Spleen (tissue), 11 donors: ENCODE data around the gene HIGD2A. TPM values are rescaled to one million over a fixed set of nuclear protein-coding genes. Genes with fewer than 3 reads are reported as not detected.

Experiments
- DNase-seq: peaks from one replicate; pipeline ENCODE4 v3.0.0-alpha.2; 2020
- H3K27ac ChIP-seq, 8 donors: fragments of 200-600 bp; sonication (generic) in 7 of 8; 1 replicate in 4 of 8; 2 replicates in 4 of 8; pipeline versions ENCODE4 v1.5.0 to v1.8.0; 2016 to 2021; ENCODE audit warnings: inconsistent platforms in 4 of 8, mild to moderate bottlenecking in 4 of 8, moderate library complexity in 1 of 8
- H3K27me3 ChIP-seq, 7 donors: fragments of 200-600 bp; sonication (generic) in 6 of 7; replicated peaks in 1 of 7; 1 replicate in 4 of 7; 2 replicates in 3 of 7; pipeline versions ENCODE4 v1.5.0 to v1.8.0; 2016 to 2021; ENCODE audit warnings: inconsistent platforms in 3 of 7, mild to moderate bottlenecking in 1 of 7
- H3K36me3 ChIP-seq, 6 donors: fragments of 200-600 bp; sonication (generic) in 5 of 6; 1 replicate in 4 of 6; 2 replicates in 2 of 6; pipeline versions ENCODE4 v1.5.0 to v1.8.0; 2016 to 2021; ENCODE audit warnings: inconsistent platforms in 2 of 6
- H3K4me1 ChIP-seq, 6 donors: fragments of 200-600 bp; sonication (generic) in 5 of 6; 1 replicate in 3 of 6; 2 replicates in 3 of 6; pipeline versions ENCODE4 v1.5.0 to v1.8.0; 2016 to 2021; ENCODE audit warnings: inconsistent platforms in 3 of 6
- H3K4me3 ChIP-seq, 8 donors: fragments of 200-600 bp; sonication (generic) in 7 of 8; 1 replicate in 4 of 8; 2 replicates in 4 of 8; pipeline versions ENCODE4 v1.5.0 to v1.8.0; 2016 to 2021; ENCODE audit warnings: inconsistent platforms in 4 of 8, mild to moderate bottlenecking in 4 of 8, moderate library complexity in 2 of 8
- H3K9me3 ChIP-seq, 8 donors: fragments of 200-600 bp; sonication (generic) in 7 of 8; 1 replicate in 4 of 8; 2 replicates in 4 of 8; pipeline versions ENCODE4 v1.5.0 to v1.8.0; 2016 to 2021; ENCODE audit warnings: inconsistent platforms in 4 of 8
- POLR2A ChIP-seq, 3 donors: fragments of 450-650 bp; IDR thresholded peaks; one replicate each; pipeline ENCODE4 v1.5.1; 2017; ENCODE audit warnings: antibody characterized with exemption in 3 of 3, mild to moderate bottlenecking in 1 of 3
- POLR2AphosphoS5 ChIP-seq, 3 donors: sonication (generic); formaldehyde crosslinking; IDR thresholded peaks; one replicate each; pipeline ENCODE4 v1.5.1; 2017; ENCODE audit warnings: antibody characterized with exemption in 3 of 3
- WGBS, 5 donors: extraction: QIAGEN DNeasy Blood & Tissue Kit in 3 of 5; methylation state at CpG; one replicate each; pipeline versions ENCODE4 v1.1.5 to v1.1.7; 2013 to 2018; 5-methylcytosine and 5-hydroxymethylcytosine counted together
- intact Hi-C: fragments of 100-400 bp; cut with DNase I; formaldehyde crosslinking; loops from one replicate; pipeline ENCODE4 v1.15.0; 2023; ENCODE audit warnings: low total_unique reads
- polyA plus RNA-seq, 3 donors: library from polyadenylated mRNA; stranded (reverse); fragments of 200-250 nt; gene quantifications; one replicate each; pipeline ENCODE4 v1.2.1, GENCODE V29; 2013
- total RNA-seq, 7 donors: library from RNA; depleted of rRNA in 3 of 7; stranded (reverse); fragments of >200 nt in 3 of 7; fragmentation: NEBNext Ultra II Directional in 4 of 7; extraction: Animal tissue kit (Norgen Biotek cat#: 25700) in 4 of 7; gene quantifications; one replicate each; pipeline versions ENCODE4 v1.1.0 to v1.2.1, GENCODE V29; 2016 to 2021
- TF ChIP-seq, protein P1 (sequence below), 11 experiments: fragments of 200-600 bp in 7 of 11; fragments of 450-650 bp in 4 of 11; sonication (generic) in 4 of 11; IDR thresholded peaks in 8 of 11; conservative IDR thresholded peaks in 3 of 11; 1 replicate in 7 of 11; 2 replicates in 4 of 11; pipeline versions ENCODE4 v1.4.0 to v1.8.0; 2016 to 2021; ENCODE audit warnings: antibody characterized with exemption in 11 of 11, inconsistent platforms in 4 of 11, mild to moderate bottlenecking in 1 of 11
- donor health status: healthy with polysubstance abuse.
- donor health status: DM: no; HTN: no; CAD: no; lungs with moderate emphysema.
- donor health status: DM: no; HTN: no; CAD: no.
- donor health status: Bipolar disorder and iron deficiency.
- donor health status: healthy.
- donor health status: DM: no; HTN: no; CAD: no.
- donor health status: DM: yes; HTN: yes; CAD: no.

HIGD2A gene
- total and polyA plus RNA-seq, 10 donors: 89.3 to 276 (median 169) TPM

DNA sequence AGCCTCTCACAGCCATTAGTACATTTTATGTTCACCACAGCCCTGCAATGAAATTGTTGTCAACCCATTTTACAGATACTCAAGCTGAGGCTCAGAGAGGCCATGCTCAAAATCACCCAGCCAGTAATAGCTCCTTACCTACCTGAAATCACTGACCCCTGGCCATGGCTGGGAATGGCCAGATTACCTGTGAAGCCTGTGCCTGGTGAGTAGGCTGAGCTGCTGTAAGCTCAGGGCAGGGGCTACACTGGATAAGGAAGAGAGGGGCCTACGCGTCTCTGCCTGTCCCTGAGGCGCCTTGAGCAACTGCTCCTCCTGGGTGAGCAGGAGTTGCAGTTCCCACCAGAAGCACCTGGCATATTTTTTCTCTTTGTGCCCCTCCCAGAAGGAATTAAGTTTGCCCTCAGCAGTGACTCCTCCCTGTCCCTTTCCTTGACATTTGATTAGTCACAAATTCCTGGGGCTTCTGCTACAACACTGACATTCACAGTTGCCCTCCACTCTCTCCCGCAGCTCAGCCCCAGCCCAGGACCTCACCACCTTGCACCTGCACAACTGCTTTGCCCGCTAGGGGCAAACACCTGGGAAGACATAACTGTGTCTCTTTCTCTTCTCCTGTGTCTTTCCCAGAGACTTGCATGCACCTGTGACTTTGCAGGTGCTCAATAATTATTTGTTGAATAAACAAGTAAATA, 22.1 kb downstream of the HIGD2A start:
- peaks cover 8 to 49% (median 29%) of the 10 kb centered on the region in 6 donors for H3K4me1 ChIP-seq
- peaks cover 0 to 53% (median 36%) of the 10 kb centered on the region in 6 donors for H3K36me3 ChIP-seq

DNA sequence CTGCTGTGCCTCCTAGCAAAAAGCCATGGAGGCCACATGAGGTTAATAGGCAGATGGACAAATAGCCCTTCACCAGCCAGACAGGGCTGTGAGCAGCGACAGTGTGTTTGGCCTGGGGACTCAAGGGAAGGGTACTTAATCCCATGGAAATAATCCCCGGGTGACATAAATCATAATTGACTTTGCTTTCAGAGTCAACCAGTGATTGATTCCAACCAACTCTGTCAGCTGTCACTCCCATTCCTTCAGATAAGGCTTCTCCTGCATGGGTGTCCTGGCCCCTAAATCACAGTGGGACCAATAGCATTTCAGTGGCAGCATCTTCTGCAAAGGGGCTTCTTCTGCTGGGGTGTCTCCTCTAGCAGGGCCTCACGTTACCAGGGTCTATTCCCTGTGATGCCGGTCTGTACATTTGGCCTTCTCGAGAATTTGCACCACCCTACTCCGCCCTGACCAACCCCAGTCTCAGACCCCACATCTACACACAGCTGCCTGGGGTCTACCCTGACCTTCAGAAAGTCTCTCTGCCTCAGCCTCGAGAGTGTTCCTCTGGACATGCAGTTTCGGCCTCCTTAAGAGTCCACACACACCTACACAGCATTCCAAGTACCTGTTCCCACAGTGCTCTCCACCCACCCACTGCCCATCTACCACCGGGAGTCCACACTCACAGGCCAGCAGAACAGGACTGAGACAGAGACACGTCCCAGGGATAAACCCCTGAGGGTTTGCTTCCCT, 24.1 kb downstream of the HIGD2A start:
- H3K9me3 ChIP-seq: no peaks in the 10 kb centered on the region
- H3K4me3 ChIP-seq: no peak overlapping the region
- TF ChIP-seq POLR2A (IDR thresholded peaks at IDR 0.05) (no peak), POLR2AphosphoS5 (IDR thresholded peaks at IDR 0.05) (no peak)
- TF ChIP-seq, protein P1, sequence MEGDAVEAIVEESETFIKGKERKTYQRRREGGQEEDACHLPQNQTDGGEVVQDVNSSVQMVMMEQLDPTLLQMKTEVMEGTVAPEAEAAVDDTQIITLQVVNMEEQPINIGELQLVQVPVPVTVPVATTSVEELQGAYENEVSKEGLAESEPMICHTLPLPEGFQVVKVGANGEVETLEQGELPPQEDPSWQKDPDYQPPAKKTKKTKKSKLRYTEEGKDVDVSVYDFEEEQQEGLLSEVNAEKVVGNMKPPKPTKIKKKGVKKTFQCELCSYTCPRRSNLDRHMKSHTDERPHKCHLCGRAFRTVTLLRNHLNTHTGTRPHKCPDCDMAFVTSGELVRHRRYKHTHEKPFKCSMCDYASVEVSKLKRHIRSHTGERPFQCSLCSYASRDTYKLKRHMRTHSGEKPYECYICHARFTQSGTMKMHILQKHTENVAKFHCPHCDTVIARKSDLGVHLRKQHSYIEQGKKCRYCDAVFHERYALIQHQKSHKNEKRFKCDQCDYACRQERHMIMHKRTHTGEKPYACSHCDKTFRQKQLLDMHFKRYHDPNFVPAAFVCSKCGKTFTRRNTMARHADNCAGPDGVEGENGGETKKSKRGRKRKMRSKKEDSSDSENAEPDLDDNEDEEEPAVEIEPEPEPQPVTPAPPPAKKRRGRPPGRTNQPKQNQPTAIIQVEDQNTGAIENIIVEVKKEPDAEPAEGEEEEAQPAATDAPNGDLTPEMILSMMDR (IDR thresholded peaks at IDR 0.05 in 8 of 11, conservative IDR thresholded peaks at IDR 0.05 in 3 of 11): no peak
- no peaks in the 10 kb centered on the region for H3K27me3 ChIP-seq
- peaks cover 0 to 33% (median 17%) of the 10 kb centered on the region in 6 donors for H3K36me3 ChIP-seq
- 85 to 98% (median 88%) methylated on average over 10 of the region's 10 CpGs for WGBS, 5 donors
- intact Hi-C loops: no loop called here
- peaks cover 14 to 67% (median 43%) of the 10 kb centered on the region in 6 donors for H3K4me1 ChIP-seq
- no peak overlapping the region for H3K27ac ChIP-seq
- DNase-seq: no peak

More for the DNA sequence above, 22.1 kb downstream of the HIGD2A start:
- no peaks in the 10 kb centered on the region for H3K9me3 ChIP-seq
- H3K27me3 ChIP-seq: no peaks in the 10 kb centered on the region
- no peak overlapping the region for H3K27ac ChIP-seq
- no peak overlapping the region for H3K4me3 ChIP-seq
- TF ChIP-seq, protein P1 (IDR thresholded peaks at IDR 0.05 in 8 of 11, conservative IDR thresholded peaks at IDR 0.05 in 3 of 11): no peak
- TF ChIP-seq POLR2AphosphoS5 (IDR thresholded peaks at IDR 0.05) (no peak), POLR2A (IDR thresholded peaks at IDR 0.05) (no peak)
- intact Hi-C loops: no loop called here
- WGBS, 5 donors: 88 to 94% (median 93%) methylated on average over 3 to 5 of the region's 5 CpGs
- DNase-seq: no peak

DNA sequence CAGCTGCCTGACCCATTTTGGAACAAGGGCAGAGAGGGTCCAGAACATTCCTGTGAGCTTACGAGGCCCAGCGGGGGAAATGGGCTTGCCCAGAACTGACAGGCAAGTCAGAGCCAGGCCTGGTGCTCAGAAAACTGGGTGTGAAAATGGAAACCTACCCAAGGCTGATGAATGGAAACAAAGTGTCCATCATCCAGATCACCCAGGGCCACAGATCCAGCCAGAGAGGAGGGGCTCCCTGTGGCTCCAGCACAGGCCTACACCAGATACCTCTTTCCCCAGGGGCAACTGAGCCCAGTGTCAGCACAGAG, 24.7 kb downstream of the HIGD2A start:
- Histone ChIP-seq H3K27ac (peak overlapping the region in 2 of 8 donors; percentile 23 to 27), H3K27me3 (no peaks in the 10 kb centered on the region), H3K4me1 (peaks cover 14 to 67% (median 43%) of the 10 kb centered on the region in 6 donors), H3K9me3 (no peaks in the 10 kb centered on the region), H3K36me3 (peaks cover 0 to 28% (median 12%) of the 10 kb centered on the region in 6 donors), H3K4me3 (no peak overlapping the region)
- WGBS, 5 donors: 80 to 97% (median 87%) methylated on average over 2 of the region's 2 CpGs
- TF ChIP-seq POLR2AphosphoS5 (IDR thresholded peaks at IDR 0.05): no peak
- TF ChIP-seq, protein P1 (IDR thresholded peaks at IDR 0.05 in 8 of 11, conservative IDR thresholded peaks at IDR 0.05 in 3 of 11): no peak
- TF ChIP-seq POLR2A (IDR thresholded peaks at IDR 0.05): no peak
- no peak for DNase-seq
- intact Hi-C loops: no loop called here

DNA sequence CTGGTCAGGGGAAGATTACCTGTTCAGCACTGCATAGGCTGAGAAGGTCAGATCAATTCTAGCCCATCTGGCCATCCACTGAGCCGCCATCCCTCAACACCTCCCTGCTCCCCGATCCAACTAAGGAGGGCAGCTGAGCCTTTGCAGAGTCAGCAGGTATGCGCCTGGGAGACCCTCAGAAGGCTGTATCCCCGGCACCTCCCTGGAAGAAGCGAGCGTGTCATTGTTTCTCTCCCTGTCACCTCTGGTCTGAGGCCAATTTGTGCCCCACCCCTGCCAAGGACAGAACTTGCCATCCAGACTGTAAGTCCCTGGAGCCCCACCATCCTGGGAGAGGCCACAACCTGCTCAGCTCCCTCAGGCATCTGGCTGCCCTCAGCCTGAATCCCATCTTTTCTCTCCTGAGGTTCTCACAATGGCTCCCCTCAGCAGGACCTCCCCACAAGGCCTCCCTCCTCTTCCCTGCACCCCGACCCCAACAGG, 25.2 kb downstream of the HIGD2A start:
- no peak for DNase-seq
- TF ChIP-seq POLR2AphosphoS5 (IDR thresholded peaks at IDR 0.05) (no peak), POLR2A (IDR thresholded peaks at IDR 0.05) (no peak)
- TF ChIP-seq, protein P1 (IDR thresholded peaks at IDR 0.05 in 8 of 11, conservative IDR thresholded peaks at IDR 0.05 in 3 of 11): no peak
- intact Hi-C loops: no loop called here
- 77 to 95% (median 92%) methylated on average over 7 of the region's 7 CpGs for WGBS, 5 donors
- no peaks in the 10 kb centered on the region for H3K9me3 ChIP-seq
- peaks cover 0 to 22% (median 9%) of the 10 kb centered on the region in 6 donors for H3K36me3 ChIP-seq
- H3K4me3 ChIP-seq: no peak overlapping the region
- H3K4me1 ChIP-seq: peaks cover 14 to 67% (median 43%) of the 10 kb centered on the region in 6 donors
- no peaks in the 10 kb centered on the region for H3K27me3 ChIP-seq
- peak overlapping the region in 2 of 8 donors; percentile 23 to 27 for H3K27ac ChIP-seq
